GM04504 (cell line): Measurements from ENCODE around the gene AP1G2.

ENCODE experiments used
- DNase-seq: peaks from one replicate; pipeline ENCODE4 v3.0.0-alpha.2; 2012; ENCODE audit warnings: low read depth

Gene AP1G2

DNA sequence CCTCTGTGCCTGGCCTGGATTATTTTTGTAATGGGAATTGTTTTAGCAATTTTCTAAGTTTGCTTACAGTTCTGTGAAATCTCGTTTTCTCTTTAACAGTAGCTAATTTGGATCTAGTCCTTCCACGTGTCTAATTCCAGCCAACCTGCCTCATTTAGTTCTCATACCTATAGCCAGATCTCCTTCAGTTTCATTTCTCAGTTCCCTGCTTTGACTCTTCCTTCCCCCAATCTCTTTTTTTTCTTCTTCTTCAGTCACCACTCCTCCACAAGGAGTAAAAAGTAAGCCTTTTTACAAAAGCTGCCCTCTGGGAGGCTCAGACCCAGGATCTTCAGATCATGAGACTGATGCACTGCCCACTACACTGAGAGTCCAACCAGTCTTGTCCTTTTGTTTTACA, 10.1 kb downstream of the AP1G2 start:
- no peak for DNase-seq

DNA sequence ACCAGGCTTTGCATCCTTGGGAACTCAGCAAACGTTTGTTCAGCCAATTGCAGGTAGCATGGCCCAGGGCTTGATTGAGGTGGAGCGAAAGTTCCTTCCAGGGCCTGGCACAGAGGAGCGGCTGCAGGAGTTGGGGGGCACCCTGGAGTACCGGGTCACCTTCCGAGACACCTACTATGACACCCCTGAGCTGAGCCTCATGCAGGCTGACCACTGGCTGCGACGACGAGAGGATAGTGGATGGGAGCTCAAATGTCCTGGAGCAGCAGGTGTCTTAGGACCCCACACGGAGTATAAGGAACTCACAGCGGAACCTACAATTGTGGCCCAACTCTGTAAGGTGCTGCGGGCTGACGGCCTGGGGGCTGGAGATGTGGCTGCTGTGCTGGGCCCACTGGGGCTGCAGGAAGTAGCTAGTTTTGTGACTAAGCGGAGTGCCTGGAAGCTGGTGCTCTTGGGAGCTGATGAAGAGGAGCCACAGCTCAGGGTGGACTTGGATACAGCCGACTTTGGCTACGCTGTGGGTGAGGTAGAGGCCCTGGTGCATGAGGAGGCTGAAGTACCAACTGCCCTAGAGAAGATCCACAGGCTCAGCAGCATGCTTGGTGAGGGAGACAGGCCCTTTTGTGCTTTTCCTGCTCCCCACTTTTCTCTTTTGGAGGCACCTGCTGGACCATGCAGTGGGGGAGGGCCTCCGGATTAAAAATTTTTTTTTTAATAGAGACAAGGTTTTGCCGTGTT, 10.7 kb downstream of the AP1G2 start:
- DNase-seq = no peak

DNA sequence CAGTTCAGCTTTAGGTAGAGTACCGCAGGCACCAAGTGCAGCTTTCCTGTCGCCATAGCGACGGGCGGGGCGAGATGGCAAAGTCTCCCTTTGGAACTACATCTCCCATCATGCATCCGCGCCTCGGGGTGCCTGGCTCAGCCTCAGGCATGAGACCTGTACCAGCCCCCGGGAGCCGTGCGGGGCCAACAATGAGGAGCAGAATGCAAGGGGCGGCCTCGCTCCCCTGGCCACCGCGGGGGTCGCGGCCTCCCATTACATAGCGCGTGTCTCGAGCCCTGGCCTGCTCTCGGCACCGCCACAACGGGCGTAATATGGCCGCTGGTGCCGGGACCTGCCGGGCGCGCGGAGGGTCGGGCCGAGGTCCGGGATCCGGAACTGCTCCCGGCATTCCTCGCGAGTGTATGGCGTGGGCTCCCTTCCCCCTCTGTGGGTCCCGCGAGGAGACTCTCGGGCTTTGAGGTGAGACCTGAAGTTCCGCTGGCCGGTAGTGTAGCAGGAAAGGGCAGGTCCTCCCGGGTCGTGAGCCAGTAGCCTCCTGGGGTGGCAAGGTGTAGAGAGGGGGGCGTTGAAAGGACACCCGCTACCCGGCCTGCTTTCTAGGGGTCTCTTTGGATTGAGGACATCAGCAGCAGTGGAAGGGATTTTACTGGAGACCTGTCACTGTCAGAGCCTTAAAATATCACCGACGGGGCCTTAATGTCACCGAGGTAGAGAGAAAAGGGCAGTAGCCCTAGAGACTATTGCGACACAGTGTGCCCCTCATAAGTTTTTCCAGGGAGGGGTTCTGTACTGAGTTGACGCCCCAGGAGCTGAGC, 11.5 kb downstream of the AP1G2 start, which contains the start of gene THTPA:
Gene THTPA, plus strand, starts transcription at position 390 of the 818 bp plus-strand sequence. CDS start 487 bp downstream, outside the sequence.
- peak; percentile 81 for DNase-seq

DNA sequence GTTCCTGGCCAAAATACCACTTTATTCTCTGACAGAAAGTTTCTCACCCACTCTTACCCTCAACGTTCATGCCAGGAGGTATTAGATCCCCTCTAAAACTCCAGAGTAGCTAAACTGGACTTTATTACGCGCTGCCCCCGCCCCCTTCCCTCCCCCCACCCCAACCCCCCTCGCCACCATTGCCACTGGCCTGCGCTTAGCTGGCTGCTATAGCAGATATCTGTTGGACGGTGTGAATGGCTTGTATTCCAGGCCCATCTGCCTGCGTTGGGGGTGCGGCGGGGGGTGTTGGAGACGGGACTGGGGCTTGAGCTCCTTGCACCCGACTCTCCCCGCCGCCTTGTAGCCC, 12.1 kb downstream of the AP1G2 start:
- DNase-seq = no peak

DNA sequence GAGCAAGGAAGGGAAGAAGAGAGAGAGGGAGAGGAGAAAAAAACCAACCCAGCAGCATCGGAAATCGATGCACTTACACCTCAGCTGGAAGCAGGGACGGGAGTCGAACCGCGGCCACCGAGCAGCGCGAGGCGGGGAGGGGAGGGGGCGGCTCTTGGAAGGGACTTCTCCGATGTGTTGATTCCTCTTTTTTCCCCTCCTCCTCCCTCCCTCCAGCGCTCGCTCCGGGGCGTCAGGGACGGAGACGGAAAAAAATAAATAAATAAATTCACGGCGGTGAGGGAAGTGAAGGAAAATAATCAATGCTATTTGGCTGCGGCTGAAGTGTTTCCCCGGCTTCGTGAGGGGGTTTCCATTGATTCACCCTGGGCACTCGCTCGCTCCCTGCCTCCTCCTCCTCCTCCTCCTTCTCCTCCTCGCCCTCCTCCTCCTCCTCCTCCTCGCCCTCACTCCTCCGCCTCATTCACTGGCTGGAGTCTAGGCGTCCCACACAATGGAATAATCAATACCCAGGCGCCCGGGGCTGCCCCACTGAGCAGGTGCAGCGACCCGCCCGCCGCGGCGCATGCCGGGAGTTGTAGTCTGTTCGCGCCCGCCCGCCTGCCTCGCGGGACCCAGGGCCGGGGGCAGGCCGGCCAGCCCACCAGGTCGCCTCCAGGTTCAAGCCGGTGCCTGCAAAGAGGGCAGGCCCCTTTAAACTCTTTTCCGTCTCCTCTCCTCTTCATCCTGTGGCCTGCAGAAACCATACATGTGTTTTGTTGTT, 16.1 kb downstream of the AP1G2 start, which contains the start of gene ZFHX2:
Gene ZFHX2, minus strand, starts transcription at position 500 of the 763 bp plus-strand sequence. CDS start 16,440 bp downstream, outside the sequence.
- no peak for DNase-seq

DNA sequence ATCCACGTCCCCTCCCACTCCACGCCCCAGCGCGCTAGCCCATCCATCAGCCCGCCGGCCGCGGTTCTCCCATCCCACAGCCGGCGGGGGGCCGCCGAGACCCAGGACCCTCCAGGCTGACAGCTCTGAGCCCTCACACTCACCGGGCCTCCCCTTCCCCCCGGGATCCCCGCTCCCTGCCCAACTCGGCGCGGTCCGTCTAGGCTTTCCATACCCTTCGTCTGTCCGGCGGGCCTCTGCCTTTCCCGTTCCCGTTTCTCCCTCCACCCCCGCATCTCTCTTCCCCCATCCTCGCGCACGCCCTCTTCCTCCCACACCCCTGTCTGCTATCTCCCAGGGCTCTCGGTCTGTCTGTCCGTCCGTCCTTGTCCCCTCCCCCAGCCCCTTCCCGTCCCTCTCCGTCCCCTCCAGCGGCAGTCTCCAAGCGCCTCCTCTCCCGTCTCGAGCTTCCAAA, 16.8 kb downstream of the AP1G2 start:
- DNase-seq = no peak

DNA sequence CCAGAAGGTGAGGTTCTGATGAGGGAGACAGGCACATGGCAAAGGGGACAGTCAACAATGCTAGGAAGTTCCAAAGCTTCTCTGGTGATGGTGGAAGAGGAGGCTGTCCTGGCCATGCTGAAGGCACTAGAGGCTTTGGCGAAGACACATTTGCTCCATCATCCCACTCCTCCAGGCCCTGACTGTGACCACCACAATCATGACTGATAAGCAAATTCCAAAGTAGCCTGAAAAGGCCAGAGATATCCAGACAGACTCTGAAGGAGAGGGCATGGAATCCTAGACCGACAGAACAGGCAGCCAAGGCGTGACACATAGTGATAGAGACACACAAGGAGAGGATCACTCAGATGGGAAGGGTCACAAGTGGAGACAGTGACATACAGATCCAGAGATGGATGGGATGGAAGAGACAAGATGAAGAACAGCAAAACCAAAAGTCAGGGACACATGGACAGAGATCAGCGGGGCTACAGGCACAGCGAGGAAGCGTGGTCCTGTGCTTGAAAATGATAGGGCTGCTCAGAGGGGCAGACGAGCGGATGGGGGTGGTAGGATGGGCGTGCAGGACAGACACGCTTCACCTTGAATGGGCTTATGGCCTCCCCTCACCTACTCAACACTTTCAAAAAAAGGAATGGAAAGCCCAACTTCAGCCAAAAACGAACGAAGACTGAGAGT, 17.3 kb downstream of the AP1G2 start:
- no peak for DNase-seq

DNA sequence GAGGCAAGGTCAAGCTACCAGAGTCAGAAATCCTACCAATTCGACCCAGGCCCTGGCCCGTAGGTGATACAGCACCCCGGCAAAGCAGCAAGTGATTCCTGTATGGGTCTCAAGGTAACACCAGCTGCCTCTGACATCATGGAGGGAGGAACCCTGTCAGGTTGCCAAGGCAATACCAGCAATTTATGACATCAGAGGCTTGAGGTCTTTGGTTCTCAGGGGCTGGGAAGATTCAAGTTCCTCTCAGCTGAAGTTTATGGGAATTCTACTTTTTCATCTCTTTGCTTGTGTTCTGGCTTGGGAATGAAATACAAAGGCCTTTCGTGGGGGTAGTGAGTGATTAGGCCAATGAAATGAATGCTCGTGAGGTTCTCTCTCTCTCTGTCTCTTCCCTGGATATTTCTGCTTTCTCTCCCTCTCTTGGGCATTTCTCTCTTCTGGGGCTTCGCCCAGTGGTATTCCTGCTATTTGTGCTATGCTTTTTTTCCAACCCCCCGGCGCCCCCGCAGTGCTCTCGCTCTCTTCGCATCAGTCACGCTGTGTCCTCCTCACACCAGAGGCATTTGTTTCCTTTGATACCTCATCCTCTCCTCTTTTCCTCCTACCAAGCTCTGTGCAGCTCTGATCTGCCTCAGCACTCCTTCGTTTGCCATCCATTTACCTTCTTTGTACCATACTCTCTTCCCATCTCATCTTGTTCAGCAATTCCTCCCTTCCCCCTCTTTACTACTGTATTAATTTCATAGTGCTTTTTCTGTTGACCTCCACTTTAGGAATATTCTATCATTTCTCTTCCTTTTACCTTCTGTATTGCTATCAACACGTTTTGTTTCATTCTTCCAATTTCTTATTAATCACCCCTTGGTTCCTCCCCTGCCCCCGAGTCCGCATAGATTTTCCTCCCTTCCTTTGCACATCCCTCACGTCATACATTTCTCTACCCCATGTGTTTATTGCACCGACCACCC, 19.0 kb downstream of the AP1G2 start:
- no peak for DNase-seq

DNA sequence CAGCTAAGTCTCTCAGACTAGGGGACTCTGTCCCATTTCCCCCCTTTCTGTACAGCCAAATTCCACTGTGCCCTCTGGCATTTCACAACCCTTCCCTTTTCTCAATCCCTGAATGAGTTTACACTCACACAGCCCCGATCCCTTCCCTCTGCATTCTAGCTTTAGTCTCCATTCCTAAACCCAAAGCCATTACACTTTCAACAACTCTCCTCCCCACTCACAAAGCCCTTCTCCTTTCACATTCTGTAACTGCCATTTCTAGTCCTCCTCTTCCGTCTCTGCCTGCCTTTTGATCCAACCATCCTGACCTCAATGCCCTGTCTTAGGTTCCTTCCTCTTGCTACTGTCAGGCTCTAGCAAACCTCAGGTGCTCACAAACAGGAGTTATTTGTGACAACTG, 19.7 kb downstream of the AP1G2 start:
- no peak for DNase-seq

DNA sequence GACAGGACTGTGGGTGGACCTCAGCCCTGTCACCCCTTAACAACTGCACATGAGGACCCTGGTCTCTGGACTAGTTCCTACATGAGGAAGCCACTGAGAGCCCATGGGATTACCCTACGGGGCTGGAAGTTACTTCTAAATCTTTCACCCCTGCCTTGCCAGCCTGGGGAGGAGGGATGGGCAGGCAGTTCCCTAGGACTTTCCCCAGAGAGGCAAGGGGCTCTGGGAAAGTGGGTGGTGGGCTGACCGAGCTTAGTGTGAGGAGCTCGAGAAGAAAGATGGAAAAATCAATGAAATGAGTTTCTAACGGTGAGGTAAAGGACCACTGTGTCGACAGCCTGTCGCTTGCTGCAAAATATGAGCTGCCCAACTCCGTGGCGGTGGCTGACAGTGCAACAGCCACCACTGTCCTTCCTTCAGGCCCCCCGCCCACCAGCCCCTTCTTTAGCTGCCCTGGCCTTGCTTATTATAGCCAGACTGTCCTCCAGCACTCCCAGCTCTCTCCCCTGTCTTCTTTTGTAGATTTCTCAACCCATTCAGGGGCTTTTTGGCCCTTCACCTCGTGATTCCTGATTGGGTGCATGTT, 21.0 kb downstream of the AP1G2 start:
- no peak for DNase-seq

DNA sequence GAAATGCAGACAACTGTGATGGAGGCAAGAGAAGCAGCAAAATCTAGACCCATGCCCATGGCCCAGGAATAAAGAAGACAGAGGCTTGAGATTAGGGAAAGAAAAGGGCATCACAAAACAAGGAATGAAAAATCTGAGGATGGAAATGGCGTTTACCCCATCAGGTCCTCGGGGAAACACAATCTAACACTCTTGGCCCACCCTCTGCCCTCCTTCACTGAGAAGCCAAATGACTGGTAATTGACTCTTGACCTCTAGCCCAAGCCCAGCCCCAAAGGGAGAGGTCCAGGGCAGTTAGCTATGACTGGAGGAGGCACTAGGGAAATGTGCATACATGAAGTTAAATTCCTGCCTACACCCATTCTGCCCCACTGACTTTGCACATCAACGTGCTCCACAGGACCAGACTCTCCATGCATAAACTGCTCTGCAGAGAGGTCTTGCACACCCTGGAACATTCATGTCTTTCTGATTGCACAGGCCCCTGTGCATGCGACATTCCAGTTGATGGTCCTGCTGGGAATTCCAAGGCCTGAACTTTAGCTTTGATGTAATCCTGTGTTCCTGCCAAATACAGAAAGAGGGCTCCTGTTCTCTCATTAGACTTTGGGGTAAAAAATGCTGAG, 21.7 kb downstream of the AP1G2 start:
- no peak for DNase-seq

DNA sequence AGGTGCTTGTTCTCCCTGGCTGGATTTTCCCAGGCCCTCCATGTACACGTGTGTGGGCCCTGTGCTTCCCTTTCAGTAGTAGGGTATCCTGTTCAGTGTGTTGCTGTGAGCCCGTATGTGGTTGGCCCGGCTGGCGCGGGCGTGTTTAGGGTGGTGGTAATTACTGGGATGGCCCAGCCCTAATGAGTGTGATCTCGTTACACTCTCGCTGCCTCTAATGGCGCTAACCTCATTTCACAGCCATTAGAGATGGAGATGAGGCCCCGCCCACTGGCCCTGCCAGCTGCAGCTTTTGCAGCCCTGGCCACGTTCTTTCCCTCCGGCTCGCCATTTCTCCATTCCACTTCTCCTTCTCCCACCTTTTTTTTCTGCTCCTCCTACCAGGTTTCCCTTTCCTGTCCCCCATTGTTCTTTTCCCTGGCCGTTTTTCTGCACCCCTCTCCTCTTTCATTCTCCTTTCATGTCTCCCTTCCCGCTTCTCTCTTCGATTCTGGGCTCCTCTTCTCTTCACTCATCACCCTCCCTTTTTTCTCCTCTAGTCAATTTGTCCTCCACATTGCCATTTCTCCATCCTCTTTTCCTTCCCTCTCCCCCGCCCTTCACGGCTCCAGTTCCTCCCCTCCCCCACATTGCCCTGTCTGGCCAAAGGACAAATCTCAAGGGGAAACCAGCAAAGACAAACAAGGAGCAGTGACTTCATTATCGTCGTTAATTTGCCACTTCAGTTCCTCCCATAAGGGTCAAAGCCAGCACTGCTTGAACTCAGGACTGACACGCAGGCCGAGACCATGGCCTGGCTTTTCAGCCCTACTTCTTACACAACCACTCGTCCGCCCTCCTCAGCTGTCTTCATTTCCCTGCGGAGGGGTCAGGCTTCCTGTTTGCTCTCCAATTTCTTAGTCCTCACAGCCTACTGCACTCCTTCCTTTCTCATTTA, 22.8 kb downstream of the AP1G2 start:
- DNase-seq = no peak

DNA sequence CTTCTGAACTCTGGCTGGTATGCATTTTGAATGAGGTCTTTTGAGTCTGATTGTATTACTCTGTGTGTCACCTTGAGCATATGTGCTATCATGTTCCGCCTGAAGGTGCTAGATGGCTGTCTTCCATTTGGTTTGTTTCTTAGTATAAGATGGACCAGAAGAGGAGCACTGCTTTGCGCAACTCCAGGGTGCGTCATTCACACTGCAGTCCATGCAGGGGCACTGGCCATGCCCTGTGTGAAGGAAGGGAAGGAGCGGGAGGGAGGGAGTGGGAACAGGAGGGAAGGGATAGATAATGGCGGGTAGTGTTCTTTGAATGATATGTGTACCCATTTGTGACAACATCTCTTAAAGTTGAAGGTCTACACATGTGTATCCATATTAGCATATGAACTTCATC, 24.2 kb downstream of the AP1G2 start:
- no peak for DNase-seq

DNA sequence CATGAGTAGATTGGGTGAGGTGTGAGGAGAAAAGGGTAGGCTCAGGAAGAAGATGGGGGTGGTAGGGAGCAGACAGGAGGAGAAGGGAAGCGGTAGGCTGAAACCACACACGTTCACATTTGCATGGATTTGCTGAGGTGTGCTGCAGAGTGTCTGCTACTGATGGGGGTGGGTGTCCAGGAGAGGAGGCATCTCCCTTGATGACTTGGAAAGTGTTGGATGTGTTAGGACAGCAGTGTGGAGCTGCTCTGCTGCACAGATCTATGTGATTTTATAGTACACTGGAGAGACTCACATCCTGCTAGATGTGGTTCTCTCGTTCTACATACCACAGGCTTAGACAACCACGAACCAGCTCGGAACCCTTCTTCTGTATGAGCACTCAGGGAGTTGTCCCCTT, 25.3 kb downstream of the AP1G2 start:
- no peak for DNase-seq

DNA sequence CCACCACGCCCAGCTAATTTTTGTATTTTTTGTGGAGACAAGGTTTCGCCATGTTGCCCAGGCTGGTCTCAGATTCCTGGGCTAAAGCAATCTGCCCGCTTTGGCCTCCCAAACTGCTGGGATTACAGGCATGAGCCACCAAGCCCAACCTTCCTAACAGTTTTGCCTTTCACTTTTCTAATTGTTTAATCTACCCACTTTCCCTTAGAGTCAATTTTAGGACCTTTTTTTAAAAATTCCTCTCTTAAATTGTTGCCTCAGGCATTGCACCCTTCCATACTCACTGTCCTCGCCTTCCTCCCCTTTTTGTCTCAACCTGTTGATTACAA, 27.5 kb downstream of the AP1G2 start:
- DNase-seq = no peak

DNA sequence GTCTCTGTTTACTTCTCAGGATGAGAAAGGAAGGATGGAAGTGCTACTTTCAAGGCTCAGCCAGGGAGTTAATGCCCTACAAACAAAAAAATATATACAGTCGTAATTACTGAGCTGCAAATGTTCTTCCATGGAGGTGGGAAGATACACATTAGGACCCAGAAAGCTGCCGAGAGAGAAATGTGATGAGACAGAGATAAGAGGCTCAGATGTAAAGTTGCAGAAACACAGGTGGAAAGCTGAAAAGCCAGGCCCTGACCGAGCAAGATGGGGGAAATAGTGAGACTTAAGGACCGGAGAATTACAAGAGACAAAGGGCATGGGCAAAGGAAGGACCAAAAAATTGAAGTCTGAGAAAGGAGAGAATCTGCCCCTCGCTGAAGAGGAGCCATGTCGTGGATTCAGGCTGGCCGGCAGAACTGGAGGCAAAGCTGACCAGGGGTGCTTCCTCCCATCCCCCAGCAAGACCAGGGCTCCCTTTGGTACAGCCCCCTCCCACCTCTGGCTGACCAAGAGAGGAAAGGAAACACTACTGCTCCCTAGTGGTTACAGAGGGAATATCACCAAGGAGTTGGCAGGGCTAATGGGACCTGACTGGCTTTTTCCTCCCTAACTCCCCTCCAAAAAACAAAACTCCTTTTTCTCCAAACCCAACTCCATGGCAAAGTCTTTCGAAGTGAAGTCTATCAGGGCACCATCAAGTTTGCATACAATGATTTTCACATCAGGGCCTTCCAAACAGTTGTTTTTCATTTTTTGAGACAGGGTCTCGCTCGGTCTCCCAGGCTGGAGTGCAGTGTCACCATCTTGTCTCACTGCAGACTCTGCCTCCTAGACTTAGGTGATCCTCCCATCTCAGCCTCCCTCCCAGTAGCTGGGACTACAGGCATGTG, 28.1 kb downstream of the AP1G2 start:
- DNase-seq = no peak

DNA sequence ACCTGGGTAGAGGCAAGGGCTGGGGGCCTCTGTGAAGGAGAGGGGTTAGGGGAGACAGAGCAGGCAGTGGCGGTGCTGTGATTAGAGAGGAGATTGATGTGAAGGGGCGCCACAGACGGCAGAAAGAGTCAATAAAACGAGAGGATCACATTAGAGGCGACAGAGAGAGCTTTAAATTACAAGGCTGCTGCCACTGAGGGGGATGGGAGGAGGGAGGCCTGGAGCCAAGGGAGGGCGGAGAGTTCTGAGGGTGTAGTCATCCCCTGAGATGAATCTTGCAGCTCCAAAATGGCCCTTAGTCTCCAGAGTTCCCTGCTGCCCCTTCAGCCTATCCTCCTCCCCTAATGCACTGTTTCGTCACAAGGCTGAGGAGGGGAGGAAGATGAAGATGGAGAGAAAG, 28.8 kb downstream of the AP1G2 start:
- DNase-seq = no peak
